Body of pancreas (tissue), 4 donors: Measurements from ENCODE around the gene PDGFA.

Experiments
- CTCF ChIP-seq, 7 experiments: fragments of 450-650 bp in 4 of 7; fragments of 200-600 bp in 3 of 7; sonication (generic) in 3 of 7; IDR thresholded peaks; one replicate each; pipeline ENCODE4 v1.5.1; 2016 to 2019; ENCODE audit warnings: antibody characterized with exemption in 7 of 7
- POLR2A ChIP-seq, 3 donors: fragments of 450-650 bp; IDR thresholded peaks; one replicate each; pipeline ENCODE4 v1.6.1; 2016; ENCODE audit warnings: antibody characterized with exemption in 3 of 3, mild to moderate bottlenecking in 2 of 3

GRCh38 chr7:514242-514641 is 5.4 kb downstream of the PDGFA start:
- TF ChIP-seq POLR2A (IDR thresholded peaks at IDR 0.05) (no peak), CTCF (IDR thresholded peaks at IDR 0.05) (no peak)
